Measurements from ENCODE around the gene GRIN1. TPM values are rescaled to one million over a fixed set of nuclear protein-coding genes. Genes with fewer than 3 reads are reported as not detected.

The GRIN1 gene
- total RNA-seq, 1 experiment from 2014 or later = 0.06 TPM

- peak; percentile 69 for DNase-seq (ENCODE audit: low read depth)
Observed at GRCh38 chr9:137178201-137178938, 39.4 kb downstream of the GRIN1 start.

- no peak for DNase-seq (ENCODE audit: low read depth)
Observed at GRCh38 chr9:137178939-137179630, 40.1 kb downstream of the GRIN1 start.

DNA sequence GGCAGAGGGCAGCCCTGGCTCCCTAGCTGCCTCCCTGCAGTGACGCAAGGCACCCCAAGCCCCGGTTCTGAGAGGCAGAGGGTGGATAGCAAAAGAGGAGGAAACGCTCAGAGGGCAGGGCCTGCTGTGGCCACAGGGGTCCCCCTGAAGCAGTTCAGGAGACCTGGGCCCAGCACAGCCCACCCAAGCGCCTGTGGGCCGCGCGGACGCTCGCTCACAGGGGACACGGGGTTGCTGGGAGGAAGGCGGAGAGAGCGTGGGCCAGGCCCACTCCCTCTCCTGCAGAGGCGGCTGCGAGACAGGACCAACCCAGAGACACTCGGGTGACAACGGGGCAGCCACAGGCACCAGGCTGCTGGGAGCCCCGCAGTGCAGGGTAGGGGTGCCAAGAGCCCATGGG, 40.8 kb downstream of the GRIN1 start:
- no peak for DNase-seq (ENCODE audit: low read depth)

DNA sequence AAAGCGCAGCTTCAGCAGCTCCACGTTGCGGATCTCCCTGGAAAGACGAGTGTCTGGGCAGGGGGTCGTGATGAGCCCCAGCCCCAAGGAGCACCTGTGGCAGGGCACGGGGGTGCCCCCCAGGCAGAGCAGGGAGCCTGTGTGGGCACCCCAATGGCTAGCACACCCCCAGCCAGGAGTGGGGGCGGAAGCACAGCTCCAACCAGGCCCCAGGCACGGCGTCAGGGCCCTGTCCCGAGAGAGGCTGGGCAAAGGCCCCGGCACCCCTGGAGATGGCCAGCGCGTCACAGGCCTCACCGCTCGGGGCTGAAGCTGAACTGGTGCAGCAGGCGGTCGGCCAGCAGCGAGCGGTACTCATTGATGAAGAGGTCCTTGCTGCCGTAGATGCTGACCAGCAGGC, 41.5 kb downstream of the GRIN1 start:
- no peak for DNase-seq (ENCODE audit: low read depth)

DNA sequence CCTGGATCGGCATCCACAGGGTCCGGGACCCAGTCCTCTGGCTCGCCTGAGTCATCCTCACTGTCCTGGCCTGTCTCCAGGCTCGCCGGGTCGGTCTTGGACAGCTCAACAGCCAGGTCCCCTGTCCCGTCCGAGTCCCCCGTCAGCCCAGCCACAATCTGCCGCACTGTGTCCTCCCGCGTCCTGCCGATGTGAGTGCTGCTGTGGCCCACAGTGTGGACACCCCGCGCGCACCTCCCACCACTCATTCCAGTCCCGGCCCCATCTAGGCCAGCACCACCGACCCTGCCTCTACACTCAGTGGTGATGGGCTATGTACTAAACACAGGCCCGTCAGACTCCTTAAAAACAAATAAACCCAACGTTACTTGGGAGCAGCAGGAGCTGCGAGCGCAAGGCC, 42.7 kb downstream of the GRIN1 start:
- no peak for DNase-seq (ENCODE audit: low read depth)

DNA sequence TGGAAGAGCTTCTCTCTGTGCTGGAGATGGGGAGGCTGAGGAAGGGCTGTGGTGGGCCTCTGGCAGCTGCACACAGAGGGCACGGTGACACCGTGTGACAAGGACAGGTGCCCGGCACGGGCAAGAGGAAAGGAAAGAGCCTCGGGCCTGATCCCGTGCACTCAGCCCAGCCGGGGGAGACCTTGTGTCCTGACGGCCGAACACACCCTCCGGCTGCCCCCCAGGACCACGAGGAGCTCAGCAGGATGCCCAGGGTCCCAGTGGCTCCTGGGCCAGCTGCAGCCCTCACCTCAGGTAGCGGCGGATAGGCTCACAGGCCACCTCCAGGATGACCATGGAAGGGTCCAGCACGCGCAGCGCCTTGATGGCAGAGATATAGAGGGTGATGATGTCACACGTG, 43.9 kb downstream of the GRIN1 start:
- DNase-seq (ENCODE audit: low read depth) = no peak

- no peak for DNase-seq (ENCODE audit: low read depth)
Observed at GRCh38 chr9:137183980-137184595, 45.1 kb downstream of the GRIN1 start.

- no peak for DNase-seq (ENCODE audit: low read depth)
Observed at GRCh38 chr9:137184881-137185660, 46.1 kb downstream of the GRIN1 start.

DNA sequence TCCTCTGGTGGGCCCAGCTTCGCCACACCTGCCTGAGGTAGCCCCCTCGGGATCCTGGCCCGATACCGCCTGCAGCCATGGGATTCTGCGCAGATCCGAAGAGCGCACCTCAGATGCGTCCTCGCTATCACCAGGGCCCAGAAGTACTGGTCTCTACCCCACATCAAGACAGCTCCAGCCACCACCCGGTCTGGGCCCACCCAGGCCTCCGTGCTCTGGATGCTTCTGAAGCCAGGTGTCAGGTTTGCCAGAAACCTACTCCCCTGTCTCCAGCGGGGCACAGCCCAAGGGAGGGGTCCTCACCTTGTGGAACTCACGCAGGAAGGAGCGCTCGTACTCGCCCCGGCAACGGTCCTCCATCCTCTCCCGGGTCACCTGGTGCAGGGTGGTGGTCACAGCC, 47.0 kb downstream of the GRIN1 start:
- DNase-seq (ENCODE audit: low read depth) = no peak

DNA sequence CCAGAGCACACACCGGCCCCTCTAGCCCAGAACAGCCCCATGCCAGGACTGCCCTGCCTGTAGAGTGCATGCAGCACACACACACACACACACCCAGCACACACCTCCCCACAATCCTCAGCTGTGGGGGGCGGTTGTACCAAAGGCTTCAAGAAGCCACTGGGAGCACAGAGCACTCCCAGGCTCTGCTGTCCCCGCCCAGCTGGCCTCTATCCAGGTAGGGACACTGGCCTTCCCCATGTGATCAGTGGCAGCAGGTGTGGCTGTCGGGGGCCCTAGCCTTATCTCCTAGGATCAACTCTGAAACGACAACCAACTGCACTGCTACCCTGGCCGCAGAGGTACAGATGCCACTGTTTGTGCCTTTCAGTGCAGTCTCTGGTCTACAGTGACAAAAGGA, 47.4 kb downstream of the GRIN1 start:
- DNase-seq (ENCODE audit: low read depth) = no peak

- DNase-seq (ENCODE audit: low read depth) = no peak
Observed at GRCh38 chr9:137187386-137187785, 48.4 kb downstream of the GRIN1 start.

DNA sequence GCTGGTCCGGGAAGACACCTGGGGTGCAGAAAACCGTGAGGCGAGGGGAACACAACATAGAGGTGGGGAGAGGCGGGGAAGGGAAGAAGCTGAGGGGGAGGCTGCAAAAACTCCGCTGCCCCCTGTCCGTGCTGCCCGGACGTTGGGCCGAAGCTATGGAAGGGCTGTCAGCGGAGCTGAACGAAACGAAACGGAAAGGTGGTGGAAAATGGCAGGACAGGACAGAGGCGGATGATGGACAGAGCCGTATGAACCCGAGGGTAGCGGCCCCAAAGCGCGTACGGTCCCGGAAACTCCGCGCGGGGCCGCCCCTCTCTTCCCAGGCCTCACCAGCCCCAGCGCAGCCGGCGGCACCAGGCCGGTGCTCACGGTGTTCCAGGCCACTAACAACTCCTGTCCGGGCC, 49.1 kb downstream of the GRIN1 start:
- DNase-seq (ENCODE audit: low read depth) = no peak

GRCh38 chr9:137188490-137189296, 49.7 kb downstream of the GRIN1 start, which contains the start of the genes ANAPC2 and SSNA1:
Gene ANAPC2 (minus strand): TSS chr9:137188560. CDS start chr9:137188532, 28 bp downstream.
Gene SSNA1 (plus strand): TSS chr9:137188676. CDS start chr9:137188727, 51 bp downstream.
- DNase-seq (ENCODE audit: low read depth) = peak; percentile 98

- no peak for DNase-seq (ENCODE audit: low read depth)
Observed at GRCh38 chr9:137189297-137190295, 50.6 kb downstream of the GRIN1 start.

DNA sequence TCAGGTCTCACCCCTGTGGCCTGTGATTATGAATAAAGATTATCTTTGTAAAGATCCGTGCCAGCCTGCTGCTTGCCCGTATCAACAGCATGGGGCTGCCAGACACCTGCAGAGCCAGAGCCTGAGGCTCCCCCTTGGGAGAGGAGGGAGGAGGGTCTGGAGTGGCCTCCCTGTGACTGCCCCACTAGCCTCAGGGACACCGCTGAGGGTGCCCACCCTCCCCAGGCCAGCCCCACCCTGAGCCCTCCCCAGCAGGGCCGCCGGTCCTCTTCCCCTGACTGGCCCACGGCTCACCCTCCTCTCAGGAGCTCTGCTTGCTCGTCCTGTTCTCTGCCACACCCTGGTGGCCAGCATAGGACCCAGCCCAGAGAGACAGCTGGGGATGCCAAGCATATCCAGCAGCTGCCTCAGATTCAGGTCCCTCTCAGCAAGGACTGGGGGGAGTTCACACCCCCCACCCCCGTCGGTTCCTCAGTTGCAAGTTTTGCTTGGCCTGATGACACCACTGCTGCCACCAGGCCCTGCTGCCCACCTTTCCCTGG, 51.4 kb downstream of the GRIN1 start:
- no peak for DNase-seq (ENCODE audit: low read depth)

DNA sequence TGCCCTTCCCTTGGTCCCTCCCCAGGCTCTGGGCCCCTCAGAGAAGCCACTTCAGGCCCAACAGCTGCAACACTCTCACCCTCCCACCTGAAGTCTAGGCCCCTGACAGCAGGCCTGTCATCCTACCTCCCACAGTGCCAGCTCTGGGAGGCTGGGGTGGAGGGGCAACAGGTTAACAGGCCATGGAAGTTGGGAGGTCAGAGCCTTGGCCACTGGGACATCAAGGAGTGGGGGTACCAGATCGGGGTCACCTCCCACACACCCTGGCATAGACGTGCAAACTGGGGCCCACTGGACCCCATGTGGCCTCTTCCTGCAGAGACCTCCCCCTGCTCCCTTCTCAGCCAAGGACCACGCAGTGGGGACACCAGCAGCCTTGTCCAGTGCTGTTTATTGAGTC, 52.3 kb downstream of the GRIN1 start:
- DNase-seq (ENCODE audit: low read depth) = no peak

- DNase-seq (ENCODE audit: low read depth) = no peak
Observed at GRCh38 chr9:137191691-137192447, 52.9 kb downstream of the GRIN1 start.

- no peak for DNase-seq (ENCODE audit: low read depth)
Observed at GRCh38 chr9:137192448-137192780, 53.5 kb downstream of the GRIN1 start.

- DNase-seq (ENCODE audit: low read depth) = no peak
Observed at GRCh38 chr9:137192859-137193258, 53.9 kb downstream of the GRIN1 start.
